Measurements from ENCODE around the gene BRD7.

Gene BRD7

GRCh38 chr16:50280932-50281331, 87.9 kb downstream of the BRD7 start:
- DNase-seq: no peak
- H3K4me3 Mint-ChIP-seq: no peak overlapping the region
- peaks cover 72% of the 10 kb centered on the region for H3K36me3 Mint-ChIP-seq (ENCODE audit: low read depth)
- peaks cover 2% of the 10 kb centered on the region for H3K9me3 Mint-ChIP-seq
- H3K27ac Mint-ChIP-seq: no peak overlapping the region
- peaks cover 98% of the 10 kb centered on the region for H3K4me1 Mint-ChIP-seq (ENCODE audit: low read depth)
- H3K27me3 Mint-ChIP-seq: no peaks in the 10 kb centered on the region

GRCh38 chr16:50279504-50279865, 89.3 kb downstream of the BRD7 start:
- H3K9me3 Mint-ChIP-seq: peaks cover 2% of the 10 kb centered on the region
- DNase-seq: no peak
- H3K4me3 Mint-ChIP-seq: no peak overlapping the region
- peak overlapping the region; percentile 96 for H3K27ac Mint-ChIP-seq
- no peaks in the 10 kb centered on the region for H3K27me3 Mint-ChIP-seq
- peaks cover 70% of the 10 kb centered on the region for H3K36me3 Mint-ChIP-seq (ENCODE audit: low read depth)
- peaks cover 98% of the 10 kb centered on the region for H3K4me1 Mint-ChIP-seq (ENCODE audit: low read depth)

GRCh38 chr16:50278251-50278650, 90.5 kb downstream of the BRD7 start:
- no peaks in the 10 kb centered on the region for H3K27me3 Mint-ChIP-seq
- H3K4me1 Mint-ChIP-seq (ENCODE audit: low read depth): peaks cover 98% of the 10 kb centered on the region
- no peak for DNase-seq
- H3K27ac Mint-ChIP-seq: peak overlapping the region; percentile 96
- peaks cover 69% of the 10 kb centered on the region for H3K36me3 Mint-ChIP-seq (ENCODE audit: low read depth)
- H3K9me3 Mint-ChIP-seq: peaks cover 2% of the 10 kb centered on the region
- peak overlapping the region; percentile 48 for H3K4me3 Mint-ChIP-seq

GRCh38 chr16:50276801-50277555, 91.8 kb downstream of the BRD7 start:
- DNase-seq: no peak
- peaks cover 66% of the 10 kb centered on the region for H3K36me3 Mint-ChIP-seq (ENCODE audit: low read depth)
- peak overlapping the region; percentile 48 for H3K4me3 Mint-ChIP-seq

GRCh38 chr16:50276326-50276640, 92.5 kb downstream of the BRD7 start:
- H3K27ac Mint-ChIP-seq: peak overlapping the region; percentile 98
- peaks cover 69% of the 10 kb centered on the region for H3K36me3 Mint-ChIP-seq (ENCODE audit: low read depth)
- peak overlapping the region; percentile 6 for H3K4me3 Mint-ChIP-seq

More at GRCh38 chr16:50276801-50277555, 91.8 kb downstream of the BRD7 start:
- peaks cover 98% of the 10 kb centered on the region for H3K4me1 Mint-ChIP-seq (ENCODE audit: low read depth)
- H3K27ac Mint-ChIP-seq: peak overlapping the region; percentile 96
- H3K27me3 Mint-ChIP-seq: no peaks in the 10 kb centered on the region
- peaks cover 2% of the 10 kb centered on the region for H3K9me3 Mint-ChIP-seq

GRCh38 chr16:50275428-50276325, 93.1 kb downstream of the BRD7 start:
- Mint-ChIP-seq H3K36me3 (ENCODE audit: low read depth) (peaks cover 75% of the 10 kb centered on the region), H3K27ac (peak overlapping the region; percentile 98), H3K27me3 (no peaks in the 10 kb centered on the region), H3K9me3 (peaks cover 2% of the 10 kb centered on the region), H3K4me1 (ENCODE audit: low read depth) (peaks cover 98% of the 10 kb centered on the region), H3K4me3 (peak overlapping the region; percentile 89)
- DNase-seq: no peak

More at GRCh38 chr16:50276326-50276640, 92.5 kb downstream of the BRD7 start:
- DNase-seq: no peak
- Mint-ChIP-seq H3K27me3 (no peaks in the 10 kb centered on the region), H3K4me1 (ENCODE audit: low read depth) (peaks cover 98% of the 10 kb centered on the region), H3K9me3 (peaks cover 2% of the 10 kb centered on the region)

DNA sequence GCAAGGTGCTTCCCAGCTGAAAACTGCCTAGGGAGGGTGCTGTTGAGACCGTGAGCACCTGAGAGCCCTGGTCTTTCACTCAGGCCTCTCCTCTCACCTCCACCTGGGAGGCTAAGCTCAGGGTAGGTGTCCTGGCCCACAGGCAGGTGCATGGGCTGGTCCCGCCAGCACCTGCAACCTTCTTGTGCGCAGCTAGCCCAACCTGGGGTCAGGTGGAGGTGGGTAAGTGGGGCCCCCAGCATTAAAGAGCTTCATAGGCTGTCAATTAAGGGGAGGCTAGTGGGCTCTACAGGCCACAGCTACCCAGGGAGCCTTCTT, 93.7 kb downstream of the BRD7 start:
- peaks cover 77% of the 10 kb centered on the region for H3K36me3 Mint-ChIP-seq (ENCODE audit: low read depth)
- peak overlapping the region; percentile 89 for H3K4me3 Mint-ChIP-seq
- H3K27me3 Mint-ChIP-seq: no peaks in the 10 kb centered on the region
- H3K4me1 Mint-ChIP-seq (ENCODE audit: low read depth): peaks cover 98% of the 10 kb centered on the region
- no peak for DNase-seq
- peaks cover 2% of the 10 kb centered on the region for H3K9me3 Mint-ChIP-seq
- H3K27ac Mint-ChIP-seq: peak overlapping the region; percentile 98

DNA sequence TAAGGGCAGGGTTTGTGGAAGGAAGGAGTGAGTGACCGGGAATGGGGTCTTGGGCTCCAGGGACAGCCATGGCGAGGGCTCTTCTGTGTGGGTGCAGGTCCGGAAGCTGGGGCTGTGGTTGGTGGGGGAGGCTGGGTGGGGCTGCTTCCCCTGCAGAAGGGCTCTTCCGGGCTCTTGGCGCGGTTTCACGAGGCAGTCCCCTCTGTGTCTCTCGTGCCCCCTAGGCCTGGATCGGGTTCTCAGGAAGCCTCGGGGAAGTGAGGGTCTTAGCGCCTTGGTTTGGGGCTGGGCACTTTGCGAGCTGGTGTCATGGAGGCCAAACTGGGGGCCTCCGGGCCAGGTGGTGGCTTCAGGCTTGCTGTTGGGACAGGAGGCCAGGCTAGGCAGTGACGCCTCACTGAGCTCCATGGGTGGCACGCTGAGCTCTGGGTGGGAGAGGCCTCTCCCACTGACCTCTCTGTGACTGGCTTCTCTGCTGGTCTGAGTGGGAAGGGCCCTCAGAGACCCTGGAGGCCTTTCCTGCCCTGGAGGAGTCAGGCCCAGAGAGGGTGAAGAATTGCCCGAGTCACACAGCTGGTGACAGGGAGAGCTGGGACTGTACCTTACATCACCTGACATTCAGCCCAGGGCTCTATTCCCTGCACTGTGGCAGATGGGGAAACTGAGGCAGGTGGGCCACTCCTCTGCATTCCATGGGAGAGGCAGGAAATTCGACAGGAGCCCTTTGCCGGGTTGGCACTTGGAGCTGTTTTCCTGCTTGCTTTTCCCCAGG, 94.3 kb downstream of the BRD7 start:
- H3K4me1 Mint-ChIP-seq (ENCODE audit: low read depth): peaks cover 98% of the 10 kb centered on the region
- H3K27me3 Mint-ChIP-seq: no peaks in the 10 kb centered on the region
- H3K9me3 Mint-ChIP-seq: peaks cover 2% of the 10 kb centered on the region
- H3K36me3 Mint-ChIP-seq (ENCODE audit: low read depth): peaks cover 73% of the 10 kb centered on the region
- H3K4me3 Mint-ChIP-seq: peak overlapping the region; percentile 89
- peak; percentile 75 for DNase-seq
- peak overlapping the region; percentile 98 for H3K27ac Mint-ChIP-seq

DNA sequence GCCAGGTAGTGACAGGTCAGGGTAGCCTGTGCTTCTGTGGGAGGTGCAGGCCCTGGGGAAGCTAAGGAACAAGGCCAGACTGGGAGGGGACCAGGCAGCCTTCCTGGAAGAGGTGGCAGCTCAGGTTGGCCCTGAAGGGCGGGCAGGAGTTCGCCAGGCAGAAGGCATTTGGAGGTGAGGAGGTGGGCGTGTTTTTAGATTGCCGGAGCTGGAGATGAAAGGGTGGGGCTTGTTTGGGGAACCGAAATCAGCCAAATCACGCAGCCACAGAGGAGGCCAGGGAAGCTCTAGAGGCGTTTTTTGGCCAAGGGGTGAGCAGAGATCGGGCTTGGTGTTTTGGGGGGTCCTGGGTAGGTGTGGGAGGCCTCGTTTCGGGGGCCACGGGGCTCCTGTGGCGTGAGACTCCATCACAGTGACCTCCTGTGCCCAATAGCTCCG, 94.9 kb downstream of the BRD7 start:
- Mint-ChIP-seq H3K4me1 (ENCODE audit: low read depth) (peaks cover 98% of the 10 kb centered on the region), H3K4me3 (peak overlapping the region; percentile 89), H3K9me3 (peaks cover 2% of the 10 kb centered on the region), H3K27ac (peak overlapping the region; percentile 98), H3K36me3 (ENCODE audit: low read depth) (peaks cover 73% of the 10 kb centered on the region), H3K27me3 (no peaks in the 10 kb centered on the region)
- peak; percentile 65 for DNase-seq

DNA sequence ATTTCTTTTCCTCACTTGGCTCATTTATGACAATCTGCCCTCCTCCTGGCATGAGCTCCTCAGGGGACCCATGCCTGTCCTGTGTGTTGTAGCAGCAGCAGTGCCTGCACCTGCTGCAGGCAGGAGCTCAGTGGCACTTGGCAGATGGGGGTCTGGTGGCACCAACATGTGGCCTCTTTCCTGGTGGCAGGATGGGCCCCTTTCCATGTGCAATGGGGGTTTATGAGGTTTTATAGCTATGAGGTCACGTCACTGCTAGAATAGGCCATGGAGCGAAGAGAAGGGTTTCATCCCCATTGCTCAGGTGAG, 95.5 kb downstream of the BRD7 start:
- H3K4me1 Mint-ChIP-seq (ENCODE audit: low read depth): peaks cover 98% of the 10 kb centered on the region
- H3K9me3 Mint-ChIP-seq: peaks cover 1% of the 10 kb centered on the region
- H3K4me3 Mint-ChIP-seq: peak overlapping the region; percentile 89
- H3K36me3 Mint-ChIP-seq (ENCODE audit: low read depth): peaks cover 69% of the 10 kb centered on the region
- no peak for DNase-seq
- H3K27me3 Mint-ChIP-seq: no peaks in the 10 kb centered on the region
- peak overlapping the region; percentile 98 for H3K27ac Mint-ChIP-seq

- DNase-seq: no peak
- Mint-ChIP-seq H3K36me3 (ENCODE audit: low read depth) (peaks cover 65% of the 10 kb centered on the region), H3K27ac (peak overlapping the region; percentile 98), H3K9me3 (no peaks in the 10 kb centered on the region), H3K4me1 (ENCODE audit: low read depth) (peaks cover 95% of the 10 kb centered on the region), H3K4me3 (peak overlapping the region; percentile 89), H3K27me3 (no peaks in the 10 kb centered on the region)
Observed at GRCh38 chr16:50272687-50273381, 96.0 kb downstream of the BRD7 start.

- Mint-ChIP-seq H3K27me3 (no peaks in the 10 kb centered on the region), H3K4me3 (no peak overlapping the region), H3K4me1 (ENCODE audit: low read depth) (peaks cover 94% of the 10 kb centered on the region), H3K9me3 (no peaks in the 10 kb centered on the region), H3K27ac (peak overlapping the region; percentile 98), H3K36me3 (ENCODE audit: low read depth) (peaks cover 68% of the 10 kb centered on the region)
- DNase-seq: no peak
Observed at GRCh38 chr16:50272111-50272571, 96.6 kb downstream of the BRD7 start.

DNA sequence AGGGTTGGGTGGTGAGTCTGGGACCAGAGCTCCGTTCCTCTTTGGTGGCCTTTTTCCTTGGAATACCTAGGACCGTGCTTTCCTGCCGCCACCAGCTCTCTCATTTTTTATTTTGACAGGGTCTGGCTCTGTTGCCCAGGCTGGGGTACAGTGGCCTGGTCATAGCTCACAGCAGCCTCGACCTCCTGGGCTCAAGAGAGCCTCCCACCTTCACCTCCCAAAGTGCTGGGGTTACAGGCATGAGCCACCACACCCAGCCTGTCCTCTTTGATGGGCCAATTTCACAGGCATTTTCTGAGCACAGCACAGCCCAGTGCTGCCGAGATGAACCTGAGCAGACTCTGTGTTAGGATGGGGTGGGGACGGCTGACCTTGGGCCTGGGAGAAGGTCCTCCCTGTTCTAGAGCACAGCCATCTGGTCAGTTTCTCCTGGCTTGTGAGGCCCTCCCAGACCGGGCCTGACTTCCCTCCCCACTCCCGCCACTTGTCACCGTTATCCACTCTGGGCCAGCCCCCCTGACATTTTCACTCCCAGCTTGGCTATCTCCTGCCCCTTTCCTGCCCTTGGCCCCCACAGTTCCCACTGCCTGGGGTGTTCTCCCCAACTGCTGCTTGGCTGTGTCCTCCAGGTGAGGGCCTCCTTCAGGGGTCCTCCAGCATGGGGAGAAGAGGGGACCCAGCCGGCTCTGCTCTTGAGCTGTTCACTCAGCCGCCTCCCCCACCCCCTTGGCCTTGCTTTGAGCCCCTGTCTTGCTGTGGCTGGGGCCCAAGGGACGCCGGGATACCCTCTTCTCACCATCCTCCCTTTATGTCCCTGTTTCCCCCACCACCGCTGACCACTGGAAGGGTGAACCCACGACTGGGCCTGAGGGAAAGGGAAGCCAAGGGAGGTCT, 97.4 kb downstream of the BRD7 start:
- peak overlapping the region; percentile 98 for H3K27ac Mint-ChIP-seq

More for the DNA sequence above, 97.4 kb downstream of the BRD7 start:
- H3K36me3 Mint-ChIP-seq (ENCODE audit: low read depth): peaks cover 68% of the 10 kb centered on the region
- H3K27me3 Mint-ChIP-seq: no peaks in the 10 kb centered on the region
- H3K9me3 Mint-ChIP-seq: no peaks in the 10 kb centered on the region
- H3K4me3 Mint-ChIP-seq: no peak overlapping the region
- DNase-seq: no peak
- H3K4me1 Mint-ChIP-seq (ENCODE audit: low read depth): peaks cover 87% of the 10 kb centered on the region
